Measurements from ENCODE around the gene ASCL4.
"Not testable (repeated sequence)": the region's sequence is repeated elsewhere in the genome, so short reads cannot be mapped to it uniquely, and the experiment has no call there.

The ASCL4 gene, protein sequence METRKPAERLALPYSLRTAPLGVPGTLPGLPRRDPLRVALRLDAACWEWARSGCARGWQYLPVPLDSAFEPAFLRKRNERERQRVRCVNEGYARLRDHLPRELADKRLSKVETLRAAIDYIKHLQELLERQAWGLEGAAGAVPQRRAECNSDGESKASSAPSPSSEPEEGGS

GRCh38 chr12:107774349-107775029 lies at the start of gene ASCL4:
Gene ASCL4 (plus strand): TSS chr12:107774704. CDS start chr12:107775219, 515 bp downstream.
- no peak for DNase-seq

DNA sequence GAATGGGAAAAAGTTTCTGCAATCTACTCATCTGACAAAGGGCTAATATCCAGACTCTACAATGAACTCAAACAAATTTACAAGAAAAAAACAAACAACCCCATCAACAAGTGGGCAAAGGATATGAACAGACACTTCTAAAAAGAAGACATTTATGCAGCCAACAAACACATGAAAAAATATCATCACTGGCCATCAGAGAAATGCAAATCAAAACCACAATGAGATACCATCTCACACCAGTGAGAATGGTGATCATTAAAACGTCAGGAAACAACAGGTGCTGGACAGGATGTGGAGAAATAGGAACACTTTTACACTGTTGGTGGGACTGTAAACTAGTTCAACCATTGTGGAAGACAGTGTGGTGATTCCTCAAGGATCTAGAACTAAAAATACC lies 47.2 kb upstream of the ASCL4 start:
- DNase-seq, result peak in 1 of 2 experiments; percentile 1

DNA sequence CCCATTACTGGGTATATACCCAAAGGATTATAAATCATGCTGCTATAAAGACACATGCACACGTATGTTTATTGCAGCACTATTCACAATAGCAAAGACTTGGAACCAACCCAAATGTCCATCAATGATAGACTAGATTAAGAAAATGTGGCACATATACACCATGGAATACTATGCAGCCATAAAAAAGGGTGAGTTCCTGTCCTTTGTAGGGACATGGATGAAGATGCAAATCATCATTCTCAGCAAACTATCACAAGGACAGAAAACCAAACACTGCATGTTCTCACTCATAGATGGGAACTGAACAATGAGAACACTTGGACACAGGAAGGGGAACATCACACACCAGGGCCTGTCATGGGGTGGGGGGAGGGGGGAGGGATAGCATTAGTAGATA lies 46.8 kb upstream of the ASCL4 start:
- DNase-seq, result not testable (repeated sequence)

DNA sequence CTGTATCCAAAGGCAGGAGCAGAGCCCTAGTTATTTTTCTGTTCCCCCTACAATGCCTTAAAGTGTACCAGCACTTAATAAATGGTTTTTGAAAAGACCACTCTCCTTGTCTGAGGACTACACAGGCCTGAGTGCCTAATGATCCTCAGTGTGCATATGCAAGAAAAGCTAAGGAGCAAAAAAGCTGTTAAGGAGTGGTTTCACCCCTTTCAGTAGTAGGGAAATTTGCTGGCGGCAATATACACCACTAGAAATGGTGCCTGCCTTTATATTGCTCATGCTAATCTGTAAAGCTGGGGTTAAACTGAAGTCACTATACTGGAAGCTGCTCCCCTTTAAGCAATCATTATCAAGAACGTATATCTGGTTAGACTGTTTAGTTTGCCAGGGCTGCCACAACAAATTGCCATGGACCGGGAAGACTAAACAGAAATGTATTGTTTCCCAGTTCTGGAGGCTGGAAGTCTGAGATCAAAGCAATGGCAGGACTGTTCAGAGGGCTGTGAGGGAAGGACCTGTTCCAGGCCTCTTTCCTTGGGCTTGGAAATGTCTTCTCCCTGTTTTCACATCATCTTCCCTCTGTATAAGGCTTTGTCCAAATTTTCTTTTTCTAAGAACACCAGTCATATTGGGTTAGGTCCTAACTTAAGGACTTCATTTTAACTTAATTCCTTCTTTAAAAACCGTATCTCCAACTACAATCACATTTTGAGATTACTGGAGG lies 43.7 kb upstream of the ASCL4 start:
- DNase-seq, result no peak

- DNase-seq, result no peak
Measured at GRCh38 chr12:107731366-107731765, 43.1 kb upstream of the ASCL4 start.

DNA sequence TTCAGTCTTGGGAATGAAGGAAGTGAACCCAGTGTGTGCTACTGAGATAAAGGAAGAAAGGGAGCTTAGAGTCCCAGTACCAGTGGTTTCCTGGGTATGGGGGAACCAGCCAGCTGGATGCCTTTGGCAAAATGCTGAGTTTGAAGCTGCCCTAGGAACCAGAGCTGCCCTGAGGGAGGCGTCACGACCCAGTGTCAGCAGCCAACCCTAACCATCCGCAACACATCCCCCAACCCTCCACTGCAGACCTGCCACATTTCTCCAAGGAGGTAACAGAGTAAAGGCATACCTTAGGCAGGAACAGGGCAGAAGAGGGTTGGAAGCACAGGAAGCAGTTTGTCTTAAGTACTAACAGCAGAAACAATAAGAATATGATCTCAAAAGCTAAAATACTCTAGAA lies 42.1 kb upstream of the ASCL4 start:
- no peak for DNase-seq

DNA sequence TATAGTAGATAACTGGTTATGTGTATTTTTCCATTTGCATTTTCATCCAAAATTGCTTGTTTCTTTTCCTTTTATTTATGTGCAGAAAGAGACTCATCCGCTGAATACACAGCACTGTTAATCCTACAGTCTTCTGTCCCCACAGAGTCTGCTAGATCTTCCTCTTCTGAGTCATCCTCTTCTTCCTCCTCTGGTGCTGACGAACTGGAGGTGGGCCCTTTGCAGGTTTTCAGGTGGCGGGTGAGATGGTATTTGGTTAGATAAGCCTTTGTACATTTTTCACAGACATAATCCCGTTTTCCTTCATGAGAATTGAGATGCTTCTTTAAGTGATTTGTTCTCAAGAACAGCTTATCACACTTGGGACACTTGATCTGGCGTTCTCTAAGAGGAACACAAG lies 40.4 kb upstream of the ASCL4 start:
- no peak for DNase-seq

DNA sequence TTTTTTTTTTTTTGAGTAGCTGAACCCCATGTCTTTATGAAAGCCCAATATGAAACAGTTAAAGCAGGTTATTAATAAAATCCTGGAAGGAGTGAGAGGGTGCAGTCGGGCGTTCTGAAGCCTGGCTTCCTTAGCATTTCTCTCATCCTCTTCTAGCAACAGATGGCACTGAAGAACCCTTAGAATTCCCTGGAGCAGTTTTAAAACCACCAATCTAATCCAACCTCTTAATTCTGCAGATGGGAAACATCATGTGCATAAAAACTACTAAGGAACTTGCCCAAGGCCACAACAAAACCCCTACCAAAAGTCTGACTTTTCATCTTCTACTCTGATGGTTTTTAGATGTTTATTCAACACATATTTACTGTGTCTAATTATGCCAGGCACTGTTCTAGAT lies 38.7 kb upstream of the ASCL4 start:
- DNase-seq, result no peak

GRCh38 chr12:107736914-107737313 lies 37.6 kb upstream of the ASCL4 start:
- DNase-seq, result no peak

GRCh38 chr12:107748472-107748871 lies 26.0 kb upstream of the ASCL4 start:
- DNase-seq, result no peak

- DNase-seq, result no peak
Measured at GRCh38 chr12:107749083-107749482, 25.4 kb upstream of the ASCL4 start.

GRCh38 chr12:107759410-107759809 lies 15.1 kb upstream of the ASCL4 start:
- peak in 1 of 2 experiments; percentile 17 for DNase-seq

- peak; percentile 6 to 23 for DNase-seq
Measured at GRCh38 chr12:107760207-107760808, 14.2 kb upstream of the ASCL4 start.

- peak; percentile 81 to 97 for DNase-seq
Measured at GRCh38 chr12:107760809-107761501, 13.5 kb upstream of the ASCL4 start, which contains the start of gene PRDM4. Gene PRDM4 (minus strand): TSS chr12:107761137. CDS start chr12:107760515, 622 bp downstream.

DNA sequence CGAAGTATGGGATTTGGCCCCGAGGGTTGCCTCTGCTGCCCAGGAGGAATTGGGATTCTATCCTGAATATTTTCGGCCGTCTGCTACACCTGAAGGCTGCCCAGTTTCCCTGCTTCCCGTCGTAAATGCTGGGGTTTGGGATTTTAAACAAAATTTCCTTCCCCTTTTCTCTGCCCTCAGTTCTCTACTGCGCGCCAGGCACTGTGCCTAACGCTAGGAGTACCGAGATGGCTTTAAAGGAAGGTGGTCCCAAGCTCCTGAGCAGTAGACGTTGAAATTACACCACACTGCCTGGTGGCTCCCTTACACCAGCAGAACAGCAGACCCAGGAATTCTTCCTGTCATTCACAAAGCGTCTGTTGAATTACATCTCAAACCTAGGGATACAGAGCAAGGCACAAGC lies 13.0 kb upstream of the ASCL4 start:
- DNase-seq, result peak in 1 of 2 experiments; percentile 41

DNA sequence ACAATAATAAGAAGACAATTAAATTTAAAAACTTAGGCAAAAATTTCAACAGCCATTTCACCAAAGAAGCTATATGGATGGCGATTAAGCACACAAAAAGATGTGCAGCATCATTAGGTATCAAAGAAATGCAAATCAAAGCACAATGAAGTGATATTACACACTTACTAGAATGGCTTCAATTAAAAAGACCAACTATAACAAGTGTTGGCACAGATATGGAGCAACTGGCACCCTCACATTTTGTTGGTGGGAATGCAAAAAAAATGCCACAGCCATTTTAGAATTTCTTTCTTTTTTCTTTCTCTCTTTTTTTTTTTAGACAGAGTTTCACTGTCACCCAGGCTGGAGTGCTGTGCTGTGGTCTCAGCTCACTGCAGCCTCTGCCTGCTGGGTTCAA lies 11.6 kb upstream of the ASCL4 start:
- DNase-seq, result no peak

DNA sequence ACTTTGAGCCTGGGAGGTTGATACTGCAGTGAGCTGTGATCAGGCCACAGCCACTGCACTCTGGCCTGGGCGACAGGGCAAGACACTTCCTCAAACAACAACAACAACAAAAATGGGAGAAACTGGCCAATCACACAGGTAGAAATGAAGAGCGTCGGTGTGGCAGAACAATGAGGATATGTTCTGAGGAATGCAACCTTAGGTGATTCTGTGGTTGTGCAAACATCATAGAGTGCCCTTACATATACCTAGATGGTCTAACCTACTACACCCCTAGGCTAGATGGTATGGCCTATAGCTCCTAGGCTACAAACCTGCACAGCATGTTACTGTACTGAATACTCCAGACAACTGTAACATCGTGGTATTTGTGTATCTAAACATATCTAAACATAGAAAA lies 9.9 kb upstream of the ASCL4 start:
- DNase-seq, result no peak

DNA sequence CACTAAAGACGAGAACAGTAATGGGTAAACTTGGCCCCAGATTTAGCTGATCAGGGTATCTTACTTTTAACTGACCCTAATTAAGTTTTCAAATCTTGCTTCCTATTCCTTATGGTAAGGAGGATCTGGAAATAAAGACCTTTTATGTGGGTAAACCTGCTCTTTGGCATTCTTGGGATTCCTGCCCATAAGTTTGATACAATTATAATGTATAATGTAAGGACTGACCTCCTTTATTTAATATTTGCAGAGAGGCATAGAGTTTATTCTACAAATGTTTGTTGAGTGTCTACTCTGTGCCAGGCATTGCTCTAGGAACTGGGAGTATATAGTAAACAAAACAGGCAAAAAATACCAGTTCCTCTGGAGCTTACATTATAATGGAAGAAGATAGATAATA lies 9.2 kb upstream of the ASCL4 start:
- no peak for DNase-seq

DNA sequence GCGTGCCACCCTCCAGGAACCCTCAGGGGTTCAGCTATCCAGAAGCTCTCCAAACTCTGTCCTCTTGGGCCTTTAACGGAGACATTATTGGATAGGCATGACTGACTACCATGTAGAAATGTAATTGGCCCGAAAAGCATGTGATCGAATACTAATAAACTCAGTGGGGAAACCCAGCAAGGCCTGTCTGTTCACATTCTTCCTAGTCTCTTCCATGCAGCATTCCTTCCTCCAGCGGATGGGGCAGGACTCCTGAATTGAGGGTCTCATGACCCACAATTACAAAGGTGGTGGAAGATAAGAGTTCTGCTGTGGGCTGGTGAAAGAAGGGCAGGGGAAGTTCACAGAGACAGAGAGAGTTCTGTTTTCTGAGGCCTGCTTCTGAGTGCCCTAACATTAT lies 7.0 kb upstream of the ASCL4 start:
- no peak for DNase-seq

DNA sequence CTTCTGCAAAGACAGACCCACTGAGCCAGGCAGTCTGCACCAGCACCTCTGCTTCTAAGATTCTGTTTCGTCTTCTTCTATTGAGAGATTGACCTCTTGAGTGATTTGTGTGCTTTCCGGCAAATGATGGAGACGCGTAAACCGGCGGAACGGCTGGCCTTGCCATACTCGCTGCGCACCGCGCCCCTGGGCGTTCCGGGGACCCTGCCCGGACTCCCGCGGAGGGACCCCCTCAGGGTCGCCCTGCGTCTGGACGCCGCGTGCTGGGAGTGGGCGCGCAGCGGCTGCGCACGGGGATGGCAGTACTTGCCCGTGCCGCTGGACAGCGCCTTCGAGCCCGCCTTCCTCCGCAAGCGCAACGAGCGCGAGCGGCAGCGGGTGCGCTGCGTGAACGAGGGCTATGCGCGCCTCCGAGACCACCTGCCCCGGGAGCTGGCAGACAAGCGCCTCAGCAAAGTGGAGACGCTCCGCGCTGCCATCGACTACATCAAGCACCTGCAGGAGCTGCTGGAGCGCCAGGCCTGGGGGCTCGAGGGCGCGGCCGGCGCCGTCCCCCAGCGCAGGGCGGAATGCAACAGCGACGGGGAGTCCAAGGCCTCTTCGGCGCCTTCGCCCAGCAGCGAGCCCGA lies 703 bp downstream of the ASCL4 start:
- peak in 1 of 2 experiments; percentile 55 for DNase-seq

GRCh38 chr12:107776171-107776570 lies 1.7 kb downstream of the ASCL4 start:
- no peak for DNase-seq

DNA sequence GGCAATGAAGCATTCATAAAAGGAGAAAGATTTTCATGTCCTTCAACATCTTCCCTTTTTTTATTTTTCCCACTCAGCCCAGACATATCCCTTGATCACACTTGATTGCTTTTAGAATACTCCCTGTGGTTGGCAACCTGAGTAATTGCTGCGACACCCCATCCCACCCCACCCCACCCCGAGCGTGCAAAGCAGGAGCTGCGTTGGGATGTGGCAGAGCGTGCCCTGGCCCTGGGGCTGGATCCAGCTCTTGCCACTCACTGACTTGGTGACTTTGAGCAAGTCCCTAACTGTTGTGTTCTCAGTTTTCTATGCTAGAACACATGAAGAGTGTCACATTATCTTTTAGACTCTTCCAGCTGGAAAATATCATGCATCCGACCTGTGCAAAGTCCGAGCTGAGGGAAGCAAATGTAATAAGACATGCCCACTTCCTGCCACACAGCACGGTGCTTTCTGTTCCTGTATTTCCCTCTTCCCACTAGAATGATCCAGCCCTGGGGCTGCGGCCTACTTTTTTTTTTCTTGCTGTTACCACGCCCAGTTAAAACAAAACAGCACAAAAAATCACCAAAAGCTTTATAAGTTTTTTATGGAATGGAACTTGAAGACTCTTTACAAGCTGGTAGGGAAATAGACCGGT lies 4.0 kb downstream of the ASCL4 start:
- DNase-seq, result no peak
